NCI-H1930 (cell line): ENCODE measurements around the gene TUNAR.

ENCODE experiments used
- DNase-seq, 2 experiments: peaks; one replicate each; lab custom pipeline; 2025; lab: John Stamatoyannopoulos, UW

The TUNAR gene

DNA sequence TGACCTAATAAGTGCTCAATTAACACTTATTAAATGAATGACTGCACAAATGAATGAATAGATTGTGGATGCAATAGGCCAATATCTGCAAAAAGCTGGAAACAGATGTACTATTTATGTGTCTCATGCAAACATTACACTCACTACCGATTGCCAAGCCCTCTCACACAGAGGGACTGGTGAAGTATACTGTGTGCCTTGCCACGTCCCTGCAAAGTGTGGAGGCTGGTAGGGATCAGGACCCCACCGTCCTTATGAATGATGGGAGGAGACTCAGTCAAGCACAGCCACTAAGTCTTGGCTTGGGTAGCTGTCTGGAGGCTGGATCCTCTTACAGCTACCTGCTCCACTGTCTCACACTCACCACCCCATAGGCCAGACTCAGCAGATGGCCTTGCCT lies 3.9 kb upstream of the TUNAR start:
- DNase-seq = no peak

- DNase-seq = peak; percentile 40 to 74
Measured at GRCh38 chr14:95875831-95876760, 536 bp upstream of the TUNAR start.

- no peak for DNase-seq
Measured at GRCh38 chr14:95877633-95878032, 1.0 kb downstream of the TUNAR start.

GRCh38 chr14:95884377-95884776 lies 7.7 kb downstream of the TUNAR start:
- DNase-seq = no peak

GRCh38 chr14:95885278-95885677 lies 8.6 kb downstream of the TUNAR start:
- no peak for DNase-seq

GRCh38 chr14:95885866-95886265 lies 9.2 kb downstream of the TUNAR start:
- no peak for DNase-seq

- DNase-seq = no peak
Measured at GRCh38 chr14:95886366-95887056, 9.9 kb downstream of the TUNAR start.

GRCh38 chr14:95887351-95887750 lies 10.7 kb downstream of the TUNAR start:
- no peak for DNase-seq

DNA sequence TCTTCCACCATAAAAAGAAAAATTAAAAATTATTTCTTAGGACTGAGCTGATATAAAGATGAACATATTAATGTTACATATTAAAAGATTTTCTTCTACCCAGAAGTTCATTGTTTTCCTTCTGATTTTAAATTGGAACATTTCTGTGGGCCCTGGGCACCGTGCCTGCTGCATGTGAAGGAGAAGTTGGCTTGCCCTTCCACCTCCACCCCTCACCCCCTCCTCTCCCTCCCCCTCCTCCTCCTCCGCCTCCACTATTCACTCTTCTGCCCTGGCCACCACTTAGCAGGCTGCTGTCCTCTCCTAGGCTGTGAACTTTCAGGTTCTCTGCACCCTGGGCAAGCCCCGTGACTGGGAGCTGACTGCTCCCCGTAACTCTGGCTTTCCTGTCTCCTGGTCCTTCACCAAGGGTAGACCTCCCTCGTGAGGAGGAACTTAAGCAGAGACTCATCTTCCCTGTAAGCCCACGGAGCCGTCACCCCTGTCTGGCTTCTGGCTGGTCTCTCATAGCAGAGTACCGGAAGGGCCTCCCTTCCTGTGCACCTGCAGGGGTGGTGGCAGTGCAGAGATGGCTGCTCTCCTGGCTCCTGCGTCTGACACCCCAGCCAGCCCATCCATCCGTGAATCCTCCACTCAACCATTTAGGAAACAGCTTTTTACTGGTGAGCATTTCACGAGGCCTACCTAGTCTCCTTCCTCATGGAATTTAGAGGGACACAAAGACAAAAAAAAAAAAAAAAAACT lies 12.8 kb downstream of the TUNAR start:
- no peak for DNase-seq

DNA sequence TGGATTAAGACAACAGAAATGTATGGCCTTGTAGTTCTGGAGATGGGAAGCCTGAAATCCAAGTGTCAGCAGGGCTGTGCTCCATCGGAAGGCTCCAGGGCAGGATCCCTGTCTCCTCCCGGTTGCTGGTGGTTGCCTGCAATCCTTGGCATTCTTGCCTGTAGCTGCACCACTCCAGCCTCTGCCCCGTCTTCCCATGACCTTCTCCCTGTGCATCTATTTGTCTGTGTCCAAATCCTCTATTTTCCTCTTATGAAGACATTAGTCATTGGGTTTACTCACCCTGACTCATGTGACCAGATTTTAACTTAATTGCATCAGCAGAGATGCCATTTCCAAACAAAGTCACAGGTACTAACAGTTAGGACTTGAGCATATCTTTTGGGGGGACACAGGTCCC lies 15.1 kb downstream of the TUNAR start:
- no peak for DNase-seq

GRCh38 chr14:95892142-95892541 lies 15.5 kb downstream of the TUNAR start:
- no peak for DNase-seq

GRCh38 chr14:95895720-95896119 lies 19.1 kb downstream of the TUNAR start:
- peak in 1 of 2 experiments; percentile 1 for DNase-seq

DNA sequence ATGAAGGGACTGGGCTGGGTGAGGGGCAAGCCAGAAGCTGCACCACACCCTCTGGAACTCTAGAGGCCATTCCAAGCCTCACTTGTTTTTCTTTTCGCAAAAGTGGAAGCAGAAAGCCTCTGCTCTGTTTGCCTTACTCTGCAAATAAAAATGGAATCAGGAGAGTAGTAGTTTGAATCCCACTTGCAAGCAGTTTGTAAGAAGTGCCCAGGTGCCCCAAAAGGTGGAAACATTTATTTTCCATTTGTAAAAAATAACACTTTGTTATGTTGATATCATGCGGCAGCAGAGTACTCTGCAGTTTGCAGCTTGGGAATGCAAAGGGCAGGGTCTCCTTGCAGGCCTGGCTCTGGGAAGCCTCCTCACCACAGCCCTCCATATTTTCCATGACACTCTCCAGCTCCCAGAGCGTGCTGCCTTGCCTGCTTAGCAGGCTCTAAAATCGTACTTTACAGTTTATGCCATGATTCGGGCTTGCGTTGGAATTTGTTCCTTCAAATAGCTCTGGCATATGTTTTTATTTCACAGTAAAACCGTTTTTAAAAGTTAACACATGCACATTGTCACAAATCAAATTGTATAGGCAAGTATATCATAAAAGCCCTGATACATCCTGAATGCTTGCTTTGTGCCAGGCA lies 20.0 kb downstream of the TUNAR start:
- no peak for DNase-seq

DNA sequence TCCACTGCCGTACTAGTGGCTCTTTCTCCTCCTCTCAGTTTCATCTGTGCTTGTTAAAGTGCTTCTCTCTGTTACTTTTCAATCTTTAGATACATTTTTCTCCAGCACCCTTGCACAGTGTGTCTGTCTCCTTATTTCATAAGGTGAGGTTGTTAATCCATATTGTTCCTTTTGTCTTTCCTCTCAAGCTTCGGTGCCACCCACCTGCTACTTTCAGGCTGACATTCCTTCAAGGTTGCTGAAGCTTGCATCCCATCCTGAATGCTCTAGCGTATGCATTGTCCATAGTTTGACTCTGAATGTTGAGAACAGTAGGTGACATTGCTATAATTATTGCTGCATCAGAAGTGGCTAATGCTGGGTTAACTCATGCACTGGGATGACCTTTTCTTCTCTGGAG lies 20.6 kb downstream of the TUNAR start:
- no peak for DNase-seq

DNA sequence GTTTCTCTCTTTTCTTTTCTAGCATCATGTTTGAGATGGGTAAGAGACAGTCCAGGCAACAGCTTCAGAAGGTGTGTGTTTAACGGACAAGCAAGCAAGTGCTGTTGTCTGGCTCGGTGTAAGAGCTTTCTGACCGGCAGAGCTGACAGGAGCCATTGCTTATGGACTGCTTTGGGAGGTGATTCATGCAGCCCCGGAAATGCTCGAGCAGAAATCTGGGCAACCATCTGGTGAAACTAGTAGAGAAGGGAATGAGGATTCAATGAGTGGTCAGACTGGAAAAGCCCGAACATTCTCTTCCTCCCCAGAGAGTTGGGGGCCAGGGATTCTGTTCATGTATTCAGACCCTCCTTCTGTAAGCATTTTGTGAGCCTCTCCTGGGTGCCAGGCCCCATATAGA lies 24.4 kb downstream of the TUNAR start:
- DNase-seq = no peak

DNA sequence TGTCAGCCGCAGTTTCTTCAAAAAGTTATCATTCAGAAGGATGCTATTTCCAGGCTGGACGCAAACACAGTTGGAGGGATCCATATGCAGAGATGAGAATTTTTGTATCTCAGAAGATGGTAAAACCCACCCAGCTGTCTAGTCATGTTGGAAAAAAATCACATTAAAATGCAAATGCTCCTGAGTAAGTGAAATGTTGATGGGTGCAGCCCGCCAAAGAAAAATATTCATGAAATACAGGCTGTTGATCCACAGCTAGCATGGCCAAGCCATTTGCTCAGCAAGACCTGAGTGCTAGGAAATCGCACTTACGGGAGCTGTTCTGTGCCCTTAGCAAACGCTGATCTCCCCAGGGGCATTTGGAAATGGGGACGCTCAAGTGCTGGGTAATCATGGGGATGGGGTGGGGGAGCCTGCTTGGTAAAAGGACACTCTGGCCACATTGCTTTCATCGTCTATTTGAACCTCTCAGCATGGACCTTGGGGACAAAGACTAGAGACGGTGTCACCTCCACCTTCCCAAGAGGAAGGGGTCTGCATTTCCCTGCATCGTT lies 25.7 kb downstream of the TUNAR start:
- no peak for DNase-seq

GRCh38 chr14:95903165-95903564 lies 26.5 kb downstream of the TUNAR start:
- DNase-seq = no peak

- no peak for DNase-seq
Measured at GRCh38 chr14:95903616-95904107, 27.0 kb downstream of the TUNAR start.

GRCh38 chr14:95906591-95906990 lies 30.0 kb downstream of the TUNAR start:
- DNase-seq = no peak

DNA sequence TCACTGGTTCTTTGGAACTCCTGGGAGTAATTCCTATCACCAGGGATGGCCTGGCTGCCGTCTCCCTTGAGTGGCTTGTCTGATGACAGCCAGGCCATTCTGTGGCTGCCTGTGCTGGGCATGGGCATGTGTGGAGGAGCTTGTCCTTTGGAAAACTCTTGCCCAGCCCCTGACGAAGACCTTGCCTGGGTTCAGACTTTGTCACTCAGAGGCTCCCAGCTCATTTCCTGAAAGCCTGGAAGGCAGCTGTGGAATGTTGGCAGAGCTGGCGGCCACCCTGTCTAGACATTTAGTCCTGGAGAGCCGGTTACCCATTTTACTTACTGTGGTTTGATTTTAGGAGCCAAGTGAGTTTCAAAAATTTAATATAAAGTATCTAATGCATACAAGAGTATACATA lies 34.0 kb downstream of the TUNAR start:
- DNase-seq = no peak

GRCh38 chr14:95911456-95911855 lies 34.8 kb downstream of the TUNAR start:
- no peak for DNase-seq

- peak in 1 of 2 experiments; percentile 3 for DNase-seq
Measured at GRCh38 chr14:95915330-95915729, 38.7 kb downstream of the TUNAR start.
